Measurements from ENCODE around the gene FOXP1.

Gene FOXP1

DNA sequence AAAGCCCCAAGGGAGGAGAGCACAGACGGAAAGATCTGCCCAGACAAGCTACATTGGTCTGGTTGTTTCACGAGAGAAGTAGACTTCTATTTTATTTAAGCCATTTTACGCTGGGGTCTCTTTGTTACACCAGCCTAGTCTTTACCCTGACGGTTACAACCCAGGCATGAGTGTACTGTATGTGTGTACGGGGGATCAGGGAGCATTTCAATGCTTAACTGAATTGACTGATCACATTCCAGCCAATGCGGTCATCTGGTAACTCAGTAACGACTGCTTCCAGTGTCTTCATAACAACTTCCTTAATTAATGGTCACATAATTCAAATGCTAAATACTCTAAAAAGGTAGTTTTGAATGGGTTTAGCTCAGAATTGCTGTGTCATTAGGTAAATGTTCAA, 288.6 kb downstream of the FOXP1 start:
- no peak for DNase-seq

DNA sequence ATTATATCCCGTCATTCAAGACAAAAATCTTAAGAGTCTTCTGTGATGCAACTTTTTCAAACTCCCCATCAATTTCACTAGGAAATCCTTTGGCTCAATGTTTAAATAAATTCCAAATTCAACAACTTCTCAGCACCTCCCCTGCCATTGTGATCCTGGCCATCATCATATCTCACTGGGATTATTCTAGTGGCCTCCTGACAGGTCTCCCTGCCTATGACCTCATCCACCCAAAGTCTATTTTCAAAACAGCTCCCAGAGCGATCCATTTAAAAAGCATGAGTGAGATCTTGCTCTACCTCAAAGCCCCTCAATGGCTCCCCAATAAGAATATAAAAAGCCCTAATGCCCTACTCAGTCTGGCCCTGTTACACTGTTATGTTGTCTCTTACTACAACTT, 293.2 kb downstream of the FOXP1 start:
- DNase-seq: no peak

DNA sequence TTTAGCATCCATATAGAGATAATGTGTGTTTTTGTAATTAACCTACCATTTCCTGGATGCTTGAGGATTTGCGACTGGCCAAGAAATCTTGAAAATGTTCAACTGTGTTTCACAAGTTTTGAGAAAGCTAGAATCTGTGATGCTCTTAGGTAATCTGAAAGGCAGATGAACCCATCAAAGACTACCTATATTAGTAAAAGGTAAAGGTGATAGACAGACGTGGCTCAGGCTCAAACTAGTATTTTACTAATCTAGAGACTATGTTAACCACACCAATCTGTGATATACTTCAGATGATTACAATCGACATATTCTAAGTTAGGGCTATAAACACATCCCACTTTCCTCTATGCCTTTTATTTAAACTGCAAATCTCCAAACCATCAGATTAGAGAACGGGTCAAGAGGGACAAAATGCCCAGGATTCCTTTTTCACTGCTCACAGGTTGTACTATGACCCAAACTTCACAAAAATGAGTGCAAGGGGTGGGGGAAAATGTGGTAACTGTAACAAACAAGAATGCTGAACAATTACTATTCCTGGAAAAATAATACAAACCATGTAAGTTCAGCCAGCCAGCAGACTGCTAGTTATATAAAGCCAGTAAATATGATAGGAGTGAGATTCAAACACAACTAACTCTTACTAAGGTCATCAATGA, 295.1 kb downstream of the FOXP1 start:
- no peak for DNase-seq

DNA sequence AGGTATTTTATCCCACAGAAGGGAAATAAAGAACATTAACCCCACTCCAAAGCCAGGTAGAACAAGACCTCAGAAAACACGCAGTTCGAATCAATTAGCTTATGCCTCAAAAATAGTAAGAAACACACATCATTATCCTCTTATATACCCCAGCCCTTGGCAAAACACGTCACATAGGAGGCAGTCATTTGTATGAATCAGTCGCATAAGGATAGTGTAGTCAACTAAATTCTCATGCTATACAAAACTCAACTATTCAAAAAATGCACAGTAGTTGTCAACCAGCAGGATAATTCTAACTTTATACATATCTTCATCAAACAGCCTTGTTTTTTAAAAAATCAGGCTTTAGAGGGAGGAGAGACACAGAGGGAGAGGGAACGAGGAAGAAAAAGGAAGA, 298.4 kb downstream of the FOXP1 start:
- DNase-seq: no peak

DNA sequence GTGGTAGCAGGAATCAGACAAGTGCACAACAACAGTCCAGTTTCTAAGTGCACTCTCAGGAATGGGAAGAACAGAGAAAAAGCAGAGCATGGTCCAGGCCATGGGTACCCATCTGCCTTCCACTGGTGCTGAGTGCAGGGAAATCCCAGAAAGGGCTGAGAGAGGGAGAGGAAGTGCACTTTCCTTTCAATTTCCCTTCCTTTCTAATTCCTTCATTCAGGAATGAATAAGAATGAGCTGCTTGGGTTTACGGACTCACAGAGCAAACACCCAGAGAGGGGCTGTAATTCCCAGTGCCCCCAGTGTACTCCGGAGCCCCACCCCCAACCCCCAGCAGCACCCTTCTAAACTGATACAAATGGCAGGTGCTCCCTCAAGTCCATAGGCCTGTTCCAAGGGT, 300.6 kb downstream of the FOXP1 start:
- DNase-seq: no peak

DNA sequence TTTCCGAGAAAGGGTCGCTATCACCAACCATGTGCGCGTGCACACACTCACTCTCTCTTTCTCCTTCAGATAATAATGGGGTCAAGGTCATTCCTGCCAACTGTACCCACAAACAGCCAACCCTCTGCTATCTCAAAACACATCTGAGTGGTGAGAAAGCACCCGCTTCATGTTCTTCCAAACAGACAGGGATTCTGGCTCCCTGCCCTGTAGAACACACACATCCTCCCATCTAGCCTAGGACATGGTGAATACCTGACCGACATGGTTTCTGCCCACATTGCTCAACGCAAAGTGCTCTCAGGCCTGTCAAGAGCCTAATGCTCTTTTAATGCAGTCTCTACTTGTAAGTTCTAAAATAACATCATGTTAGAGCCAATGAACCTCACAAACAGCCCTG, 302.2 kb downstream of the FOXP1 start:
- no peak for DNase-seq

DNA sequence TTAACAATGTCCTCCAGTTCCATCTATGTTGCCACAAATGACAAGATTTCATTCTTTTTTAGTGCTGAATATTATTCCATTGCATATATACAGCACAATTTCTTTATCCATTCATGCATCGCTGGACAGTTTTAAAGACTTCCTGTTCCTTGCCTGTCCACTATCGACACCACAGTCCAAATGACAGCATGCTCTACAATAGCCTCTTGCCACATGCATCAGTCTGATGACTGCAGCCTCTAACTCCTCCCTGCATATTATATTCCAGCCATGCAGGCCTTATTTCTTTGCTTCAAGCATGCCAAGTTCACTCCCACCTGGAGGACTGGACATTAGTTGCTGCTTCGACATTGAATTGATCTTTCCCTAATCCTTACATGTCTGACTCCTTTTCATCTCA, 306.2 kb downstream of the FOXP1 start:
- DNase-seq: no peak

DNA sequence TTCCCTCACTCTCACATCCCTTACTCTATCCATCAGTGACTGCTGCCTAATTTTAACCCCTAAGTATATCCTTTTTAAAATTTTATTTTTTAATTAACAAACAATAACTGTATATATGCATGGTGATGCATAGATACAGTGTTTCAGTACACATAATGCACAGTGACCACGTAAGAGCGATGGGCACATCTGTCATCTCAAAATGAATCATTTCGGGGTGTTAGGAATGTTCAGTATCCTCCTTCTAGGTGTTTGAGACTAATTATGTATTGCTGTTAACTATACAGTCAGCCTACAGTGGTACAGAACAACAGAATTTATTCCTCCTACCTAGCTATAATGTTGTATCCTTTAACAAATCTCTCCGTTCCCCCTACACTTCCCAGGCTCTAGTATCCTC, 307.0 kb downstream of the FOXP1 start:
- no peak for DNase-seq

DNA sequence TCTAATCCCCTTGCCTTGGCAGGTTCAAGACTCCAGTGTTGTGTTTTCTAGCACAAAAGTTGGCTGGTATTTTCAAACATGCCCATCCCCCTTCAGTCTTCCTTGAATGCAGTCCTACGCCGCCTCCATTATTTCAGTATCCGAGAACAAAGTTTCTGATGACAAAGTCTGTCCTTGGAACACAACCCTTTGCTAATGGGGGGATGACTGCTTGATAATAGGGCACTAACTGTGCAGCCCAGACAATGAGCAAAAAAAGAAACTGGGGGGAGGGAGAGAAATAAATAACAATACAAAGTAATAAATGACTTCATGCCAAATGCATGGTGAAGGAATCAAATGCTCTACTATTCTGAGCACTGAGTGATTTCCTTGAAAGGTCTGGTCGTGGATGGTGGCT, 310.1 kb downstream of the FOXP1 start:
- DNase-seq: no peak

DNA sequence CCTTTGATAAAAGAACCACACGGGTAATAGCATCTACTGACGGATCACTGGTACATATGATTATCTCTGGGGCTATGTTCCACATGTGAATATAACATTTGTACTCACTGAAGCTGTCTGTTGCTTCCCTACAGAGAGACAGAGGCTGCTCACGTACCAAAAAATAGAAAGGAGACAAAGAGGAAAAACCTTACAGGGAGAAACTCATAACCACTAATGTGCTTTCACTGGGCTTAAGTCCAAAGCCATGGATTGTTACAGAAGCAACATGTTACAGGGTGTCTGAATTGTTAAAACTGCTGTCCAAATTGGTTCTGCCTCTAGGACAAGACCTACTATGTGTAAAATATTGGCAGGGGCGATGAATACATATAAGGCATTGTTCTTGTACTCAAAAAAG, 311.9 kb downstream of the FOXP1 start:
- DNase-seq: no peak

DNA sequence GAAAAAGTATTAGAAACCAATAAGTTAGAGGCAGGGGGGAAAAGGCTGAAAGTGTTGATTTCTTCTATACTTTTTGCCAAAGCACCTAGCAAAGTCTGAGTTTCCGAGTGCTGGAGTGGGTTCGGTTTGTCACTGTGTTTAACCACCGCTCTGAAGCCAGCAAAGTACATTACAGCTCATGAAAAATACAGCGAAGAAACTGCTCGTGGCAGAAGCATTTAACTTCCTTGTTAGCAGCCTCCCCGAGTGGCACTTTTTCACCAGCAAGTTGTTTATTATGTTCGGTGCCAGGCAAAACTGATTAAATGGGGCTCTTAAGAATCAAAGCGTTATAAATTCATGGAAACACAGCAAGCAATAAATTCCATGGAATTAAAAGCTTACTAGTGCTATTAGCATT, 313.6 kb downstream of the FOXP1 start:
- DNase-seq: no peak

DNA sequence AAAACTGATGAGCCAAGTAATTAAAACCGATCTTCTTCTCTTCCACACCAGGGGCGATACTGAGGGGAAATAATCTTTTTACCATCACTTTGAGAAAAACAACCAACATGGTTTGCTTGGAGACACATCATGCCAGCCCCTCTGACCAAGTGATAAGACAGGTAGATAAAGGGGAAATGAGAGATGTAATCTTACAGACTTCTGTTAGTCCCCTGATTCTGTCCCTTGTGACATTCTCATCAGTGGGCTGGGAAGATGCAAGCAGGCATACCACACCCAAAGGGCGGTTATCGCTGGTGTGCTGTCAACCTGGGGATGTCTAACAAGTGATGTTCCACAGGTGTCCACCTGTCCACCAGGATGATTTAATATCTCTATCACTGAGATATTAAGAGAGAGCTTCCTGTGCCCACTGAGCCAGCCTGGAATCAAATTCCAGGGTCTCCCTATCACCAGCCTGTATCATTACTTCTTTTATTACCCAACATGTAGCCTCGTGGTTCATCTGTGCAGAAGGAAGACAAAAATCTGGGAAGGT, 315.0 kb downstream of the FOXP1 start:
- no peak for DNase-seq

DNA sequence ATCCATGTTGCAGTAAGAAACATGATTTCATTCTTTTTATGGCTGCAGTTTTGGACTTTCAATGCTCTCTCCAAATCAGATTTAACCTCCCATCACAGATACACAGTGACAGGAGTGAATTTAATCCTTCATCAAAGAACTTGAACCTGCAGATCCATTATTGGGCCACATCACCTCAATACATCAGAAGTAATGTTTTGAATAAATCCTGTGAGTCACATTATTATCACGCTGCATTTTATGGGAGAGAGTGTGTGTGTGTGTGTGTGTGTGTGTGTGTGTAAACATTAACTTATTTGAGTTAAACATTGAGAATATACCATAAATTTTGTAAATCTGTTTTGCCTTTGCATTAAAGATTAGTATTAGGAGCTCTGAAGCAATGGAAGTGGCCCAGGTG, 316.7 kb downstream of the FOXP1 start:
- DNase-seq: no peak

DNA sequence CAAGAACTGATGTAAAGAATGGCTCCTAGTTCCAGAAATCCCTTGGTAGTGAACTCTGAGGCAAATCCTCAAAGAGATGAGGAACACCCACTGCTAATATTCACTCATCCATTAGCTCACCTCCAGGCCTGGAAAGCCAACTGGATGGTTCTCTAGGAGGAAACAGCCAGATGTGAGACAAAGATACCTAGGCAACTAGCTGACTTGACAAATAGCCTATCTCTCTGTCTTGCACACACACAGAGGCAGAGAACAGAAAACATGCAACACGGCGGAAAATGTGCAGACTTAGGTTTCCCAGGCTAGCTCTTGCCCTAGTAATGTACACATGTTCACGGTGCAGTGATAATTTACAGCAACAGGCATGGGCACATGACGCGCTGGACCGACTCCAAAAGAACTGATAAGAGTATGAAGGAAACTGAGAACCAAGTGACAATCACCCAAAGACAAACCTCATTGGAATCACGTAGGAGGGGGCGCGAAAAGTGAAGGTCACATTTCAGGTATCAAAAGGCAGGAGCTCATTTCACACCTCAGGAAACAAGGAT, 318.1 kb downstream of the FOXP1 start:
- DNase-seq: no peak

DNA sequence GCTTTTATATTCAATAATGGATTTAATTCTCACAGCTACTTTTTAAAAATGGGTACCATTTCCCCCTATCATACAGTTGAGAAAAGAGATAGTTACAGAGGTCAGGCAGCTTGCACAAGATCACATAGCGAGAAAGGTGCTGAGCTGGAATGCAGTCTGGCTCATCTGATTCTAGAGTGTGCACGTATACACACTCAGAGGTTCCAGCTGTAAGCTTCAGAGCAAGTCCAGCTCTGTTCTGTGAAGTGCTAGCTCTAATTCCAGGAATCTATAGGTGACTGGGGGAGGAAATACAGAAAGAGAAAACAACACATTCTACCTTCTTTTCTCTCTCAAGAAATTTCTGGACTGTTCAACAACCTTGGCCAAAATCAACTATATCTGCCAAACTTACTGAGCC, 318.7 kb downstream of the FOXP1 start:
- DNase-seq: no peak

DNA sequence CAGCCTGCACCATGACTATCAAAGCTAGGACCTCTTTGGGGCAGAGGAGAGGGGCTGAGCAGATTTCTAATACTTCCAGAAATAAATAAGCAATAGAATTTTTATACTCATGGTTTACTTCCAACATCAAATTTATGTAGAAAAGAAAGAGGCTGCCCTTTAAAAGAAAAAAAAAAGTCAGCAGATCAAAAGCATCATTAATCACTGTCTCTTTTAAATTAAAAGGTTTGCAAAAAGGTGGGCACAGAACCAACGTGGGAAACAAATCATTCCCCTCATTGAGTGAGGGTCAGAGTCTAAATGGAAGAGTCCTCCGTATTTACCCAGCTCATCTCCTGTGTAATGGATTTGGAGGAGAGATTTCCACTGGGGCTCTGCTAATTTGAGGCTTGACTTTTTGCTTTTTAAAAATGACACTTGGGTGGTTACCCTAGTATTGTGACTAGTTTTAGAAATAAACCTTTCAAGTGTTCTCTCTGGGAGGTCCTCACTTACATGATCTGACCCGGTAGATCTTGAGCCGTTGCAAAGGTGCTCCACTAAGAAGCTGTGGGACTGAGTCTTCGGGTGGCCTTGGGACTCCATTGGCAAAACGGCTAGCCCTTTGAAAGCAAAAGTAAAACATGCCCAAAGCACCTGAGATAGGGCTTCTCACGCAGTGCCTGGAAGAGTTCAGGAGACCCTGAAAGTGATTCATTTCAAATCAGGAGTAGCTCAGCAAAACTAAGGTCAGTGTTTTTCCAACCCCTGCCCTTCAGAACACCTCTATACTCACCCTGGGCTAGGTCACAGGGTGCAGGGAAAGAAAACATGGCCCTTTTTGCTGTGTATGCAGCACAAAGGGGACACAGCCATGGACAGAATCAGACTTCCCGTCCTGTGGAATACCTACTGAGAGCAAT, 320.9 kb downstream of the FOXP1 start:
- DNase-seq: no peak

DNA sequence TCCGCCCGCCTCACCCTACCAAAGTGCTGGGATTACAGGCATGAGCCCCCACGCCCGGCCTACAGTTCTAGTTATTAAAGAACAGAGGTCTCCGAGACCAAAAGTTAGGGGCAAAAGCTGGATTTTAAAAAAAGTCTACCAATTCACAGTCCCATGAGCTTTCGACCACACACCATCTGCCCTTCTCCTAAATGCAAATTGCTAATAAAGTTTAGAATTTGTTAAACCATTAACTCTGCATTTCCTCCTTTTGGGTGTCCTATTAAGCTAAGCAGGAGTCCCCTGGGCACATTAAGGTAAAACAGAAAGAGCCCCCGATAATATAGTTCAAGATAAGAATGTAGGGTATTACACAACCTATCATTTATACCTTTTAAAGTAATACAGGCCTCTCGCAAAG, 322.7 kb downstream of the FOXP1 start:
- DNase-seq: no peak

DNA sequence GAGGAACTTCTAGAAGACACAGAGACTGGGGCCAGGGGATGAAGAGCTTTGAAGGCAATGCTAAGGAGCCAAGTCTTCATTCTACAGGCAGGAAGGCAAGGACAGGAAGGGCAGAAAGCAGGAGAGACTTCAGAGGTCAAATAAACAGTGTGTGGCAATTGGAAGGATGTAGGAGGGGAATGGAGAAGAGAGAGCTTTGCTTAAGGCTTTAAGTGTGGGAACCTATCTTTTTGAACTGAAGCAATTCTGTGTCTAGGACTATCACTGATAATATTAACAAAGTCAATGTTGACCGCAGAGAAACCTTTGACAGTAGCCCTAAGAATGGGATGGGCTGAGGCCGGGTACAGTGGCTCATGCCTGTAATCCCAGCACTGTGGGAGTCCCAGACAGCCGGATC, 325.0 kb downstream of the FOXP1 start:
- no peak for DNase-seq

DNA sequence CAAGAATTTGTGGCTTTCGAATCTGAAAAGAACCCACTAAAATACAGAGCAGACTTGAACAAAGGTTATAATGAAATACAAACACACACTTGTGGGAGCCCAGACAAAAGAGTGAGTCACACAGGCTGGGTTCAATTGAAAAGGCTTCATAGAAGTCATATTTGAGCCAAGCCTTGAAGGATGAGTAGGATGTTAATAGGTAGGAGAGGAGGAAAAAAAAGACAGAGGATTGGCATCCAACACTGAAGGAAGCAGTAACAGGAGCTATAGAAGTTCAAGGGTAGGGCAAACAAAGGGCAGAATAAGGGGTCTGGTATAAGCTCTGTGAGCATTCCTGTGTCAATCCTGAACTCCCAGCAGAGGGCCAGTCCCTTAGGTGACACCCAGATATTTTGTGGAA, 325.4 kb downstream of the FOXP1 start:
- DNase-seq: no peak

DNA sequence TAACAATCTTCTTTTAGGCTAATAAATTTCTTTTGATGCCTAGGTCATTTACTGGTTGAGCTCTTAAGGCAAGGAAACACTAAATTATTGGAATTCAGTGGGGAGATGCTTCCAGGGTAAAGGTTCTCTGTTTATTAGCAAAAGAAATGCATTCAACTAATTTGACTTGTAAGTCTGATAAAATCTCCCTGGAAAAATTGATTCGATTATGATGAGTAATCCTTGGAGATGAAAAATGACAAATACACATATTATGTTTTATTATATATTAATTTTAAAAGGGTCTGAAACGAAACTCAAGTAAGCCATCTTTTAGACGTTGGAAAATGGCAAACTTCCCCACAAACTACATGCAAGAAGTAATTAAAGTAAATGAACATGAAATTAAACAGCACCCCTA, 328.0 kb downstream of the FOXP1 start:
- no peak for DNase-seq

DNA sequence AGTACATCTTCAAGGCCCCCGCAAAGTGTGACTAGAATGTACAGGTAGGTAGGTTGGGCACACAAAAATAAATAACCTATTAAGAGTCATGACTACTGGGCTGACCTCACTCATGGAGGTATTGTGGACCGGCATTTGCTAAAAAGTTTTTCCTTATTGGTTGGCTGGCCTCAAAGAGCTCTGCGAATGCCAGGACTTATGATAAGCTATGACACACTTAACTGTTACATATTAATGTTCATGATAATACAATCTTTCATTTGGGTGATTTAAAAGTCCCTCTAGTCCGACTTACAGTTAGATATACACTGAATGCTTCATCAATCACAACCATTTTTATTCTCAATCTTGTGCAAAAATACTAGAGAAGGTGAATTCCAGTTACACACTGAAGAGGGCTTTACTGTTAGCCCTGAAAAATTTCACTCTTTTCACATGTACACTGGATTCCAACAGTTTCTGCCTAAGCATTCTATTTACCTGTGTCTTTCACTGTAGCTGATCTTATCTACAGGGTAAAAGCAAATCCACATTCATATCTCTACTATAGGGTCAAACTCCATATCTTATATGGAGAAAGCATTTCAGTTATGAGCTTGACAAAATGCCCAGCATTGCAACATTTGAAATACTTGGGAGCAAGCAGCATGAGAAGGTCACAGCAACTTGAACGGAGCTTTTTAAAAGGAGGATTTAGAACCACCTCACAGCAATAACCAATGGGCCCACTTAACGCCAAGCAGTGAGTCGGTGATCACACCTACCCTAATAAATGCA, 329.1 kb downstream of the FOXP1 start:
- DNase-seq: no peak

DNA sequence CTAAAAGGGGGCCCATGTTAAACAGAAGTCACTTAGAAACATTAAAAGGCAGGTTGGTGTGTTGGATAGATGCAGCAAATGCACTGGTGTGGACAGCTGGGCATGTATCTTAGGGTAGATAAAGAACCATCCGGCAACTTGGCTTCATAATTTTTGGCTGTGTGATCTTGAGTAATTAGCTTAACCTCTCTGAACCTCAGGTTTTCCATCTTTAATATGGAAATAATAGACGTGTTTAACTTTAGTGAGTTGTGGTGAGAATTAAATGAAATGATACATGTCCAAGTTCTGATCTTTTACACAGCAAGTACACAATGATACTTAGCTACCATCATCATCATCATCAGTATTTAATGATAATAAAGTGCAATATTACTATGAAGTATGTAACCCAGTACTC, 330.4 kb downstream of the FOXP1 start:
- no peak for DNase-seq

DNA sequence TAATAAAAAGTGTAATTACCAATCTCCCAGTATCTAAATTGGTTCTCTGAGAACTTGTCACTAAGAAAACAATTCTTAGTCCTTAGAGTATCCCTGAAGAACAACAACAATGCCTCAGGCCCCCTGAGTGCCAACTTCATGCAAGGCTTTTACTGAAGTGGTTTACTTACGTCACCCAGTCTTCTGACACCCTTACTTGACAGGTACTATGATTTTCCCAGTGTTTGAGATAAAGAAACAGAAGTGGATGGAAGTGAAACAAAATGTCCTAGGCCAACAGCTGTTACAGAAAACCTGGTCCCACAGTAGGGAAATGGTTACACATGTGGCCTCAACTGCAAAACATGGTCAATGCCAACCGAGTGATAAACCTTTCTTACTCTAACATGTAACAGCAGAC, 331.1 kb downstream of the FOXP1 start:
- no peak for DNase-seq

All from femur (tissue), 1 donor.